ENCODE results near the gene TXNL4A.

TXNL4A gene

DNA sequence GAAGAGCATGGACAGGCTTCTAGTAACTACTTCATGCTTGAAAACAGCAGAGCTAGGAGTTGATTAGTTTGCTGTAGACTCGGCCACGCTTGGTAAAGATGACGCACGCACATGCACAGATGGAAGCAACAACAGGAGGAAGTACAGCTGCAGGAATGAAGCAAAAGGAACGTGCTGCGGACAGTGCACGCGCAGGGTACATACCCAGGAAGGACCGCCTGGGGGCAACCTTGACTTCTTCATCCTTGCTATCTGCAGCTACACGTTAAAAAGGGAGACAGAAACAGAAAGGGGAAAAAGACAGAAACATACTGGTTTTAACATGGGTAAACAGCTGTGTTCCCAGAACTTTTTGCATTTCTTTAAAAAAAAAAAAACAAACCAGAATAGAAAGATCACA, 54.6 kb downstream of the TXNL4A start:
- no peak for DNase-seq

DNA sequence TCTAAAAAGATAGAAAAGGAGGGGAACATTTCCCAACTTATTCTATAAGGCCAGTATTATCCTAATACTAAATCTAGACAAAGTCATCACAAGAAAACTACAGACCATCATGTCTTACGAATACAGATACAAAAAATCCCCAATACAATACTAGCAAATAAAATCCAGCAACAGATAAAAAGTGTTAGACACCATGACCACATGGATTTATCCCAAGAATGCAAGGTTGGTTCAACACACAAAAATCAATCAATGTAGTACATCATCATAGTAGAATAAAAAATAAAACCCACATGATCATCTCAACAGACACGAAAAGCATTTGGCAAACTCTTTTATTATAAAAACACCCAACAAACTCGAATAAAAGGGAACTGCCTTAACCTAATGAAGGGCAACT, 55.5 kb downstream of the TXNL4A start:
- no peak for DNase-seq

DNA sequence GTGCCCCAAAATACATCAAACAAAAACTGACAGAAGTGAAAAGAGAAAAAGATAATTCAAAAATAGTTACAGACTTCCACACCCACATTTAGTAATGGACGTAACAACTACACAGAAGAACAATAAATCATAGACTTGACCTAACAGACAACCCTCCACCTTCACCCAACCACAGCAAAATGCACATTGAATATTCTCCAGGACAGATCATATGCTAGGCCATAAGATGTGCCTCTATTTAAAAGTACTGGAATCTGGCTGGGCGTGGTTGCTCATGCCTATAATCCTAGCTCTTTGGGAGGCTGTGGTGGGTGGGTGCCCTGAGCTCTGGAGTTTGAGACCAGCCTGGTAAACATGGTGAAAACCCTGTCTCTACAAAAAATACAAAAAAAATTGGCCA, 56.9 kb downstream of the TXNL4A start:
- no peak for DNase-seq

DNA sequence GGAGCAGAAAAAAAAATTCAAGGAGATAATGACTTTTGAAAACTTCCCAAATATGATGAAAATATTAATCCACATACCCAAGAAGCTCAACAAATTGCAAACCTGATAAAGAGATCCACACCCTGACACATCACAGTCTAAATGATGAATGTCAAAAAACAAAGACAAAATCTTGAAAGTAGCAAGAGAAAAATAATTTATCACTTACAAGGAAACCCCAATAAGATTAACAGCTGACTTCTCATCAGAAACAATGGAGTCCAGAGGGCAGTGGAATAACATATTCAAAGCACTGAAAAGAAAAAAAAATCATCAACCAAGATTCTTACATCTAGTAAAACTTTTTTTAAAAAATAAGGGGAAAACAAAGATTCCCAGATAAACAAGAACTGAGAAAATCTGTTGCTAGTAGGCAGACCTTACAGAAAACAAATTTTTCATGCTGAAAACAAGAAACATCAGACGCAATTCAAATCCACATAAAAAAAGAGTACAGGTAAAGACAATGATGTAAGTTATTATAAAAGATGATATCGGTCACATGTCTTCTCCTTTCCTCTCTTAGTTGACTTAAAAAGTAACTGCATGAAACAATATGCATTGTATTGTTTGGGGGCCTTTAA, 58.2 kb downstream of the TXNL4A start:
- DNase-seq, result no peak

DNA sequence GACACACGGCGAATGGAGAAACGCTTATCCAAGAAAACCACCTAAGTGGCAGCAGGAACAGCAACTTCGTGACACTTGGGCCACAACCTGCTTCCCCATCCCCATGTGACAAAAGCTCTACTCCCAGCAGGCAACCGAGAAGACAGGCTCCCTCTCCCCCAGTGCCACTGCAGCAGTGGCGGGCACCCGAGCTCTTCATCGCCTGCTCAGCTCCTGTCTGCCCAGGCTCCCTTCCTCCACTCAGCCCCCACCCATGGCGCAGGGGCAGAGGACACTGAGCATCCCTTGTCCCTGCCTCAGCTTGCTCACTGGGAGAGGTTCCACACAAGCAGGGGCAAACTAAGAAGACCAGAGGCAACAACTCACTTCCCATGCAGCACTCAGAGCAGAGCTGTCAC, 59.8 kb downstream of the TXNL4A start:
- no peak for DNase-seq

DNA sequence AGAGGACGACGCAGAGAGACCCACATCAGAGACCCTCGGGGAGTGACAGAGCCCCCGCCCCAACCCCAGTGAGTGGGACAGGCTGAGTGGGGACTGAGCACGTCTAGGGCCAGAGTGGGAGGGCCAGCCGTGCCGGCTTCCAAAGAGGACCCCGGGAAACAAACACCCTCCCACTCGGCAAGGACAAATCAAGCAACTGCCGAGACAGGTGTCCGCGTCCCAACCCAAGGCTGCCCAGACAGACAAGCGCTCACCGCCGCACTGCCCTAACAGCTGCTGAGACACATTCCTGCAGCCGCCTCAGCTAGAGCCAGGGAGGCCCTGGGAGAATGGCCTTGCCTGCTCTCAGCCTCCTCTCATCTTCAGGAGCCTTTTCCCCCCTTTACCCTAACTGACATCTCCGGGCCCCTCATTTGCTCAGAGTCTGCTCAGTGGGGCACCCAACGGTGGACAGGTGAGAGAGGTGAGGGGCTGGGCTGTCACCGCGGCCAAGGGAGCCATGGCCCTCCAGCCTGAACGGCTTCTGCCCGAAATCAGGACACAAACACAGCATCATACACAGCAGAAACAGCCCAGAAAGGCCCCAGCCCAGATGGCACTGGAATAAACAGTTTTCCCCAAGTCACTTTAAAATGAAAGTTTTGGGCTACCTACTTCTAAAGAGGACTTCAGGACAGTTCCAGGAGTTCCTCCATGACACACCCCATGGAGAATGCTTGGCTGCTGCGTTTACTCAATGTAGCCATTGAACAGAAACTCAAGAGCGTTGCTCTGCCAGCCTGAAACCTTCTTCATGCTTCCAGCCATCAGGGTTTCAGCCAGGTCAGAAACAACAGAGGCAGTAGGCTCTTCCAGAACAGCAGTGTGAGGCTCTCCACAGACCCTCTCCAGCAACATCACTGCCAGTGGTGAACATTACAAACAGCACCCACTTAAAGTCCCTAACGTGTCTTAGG, 60.5 kb downstream of the TXNL4A start:
- DNase-seq, result no peak

DNA sequence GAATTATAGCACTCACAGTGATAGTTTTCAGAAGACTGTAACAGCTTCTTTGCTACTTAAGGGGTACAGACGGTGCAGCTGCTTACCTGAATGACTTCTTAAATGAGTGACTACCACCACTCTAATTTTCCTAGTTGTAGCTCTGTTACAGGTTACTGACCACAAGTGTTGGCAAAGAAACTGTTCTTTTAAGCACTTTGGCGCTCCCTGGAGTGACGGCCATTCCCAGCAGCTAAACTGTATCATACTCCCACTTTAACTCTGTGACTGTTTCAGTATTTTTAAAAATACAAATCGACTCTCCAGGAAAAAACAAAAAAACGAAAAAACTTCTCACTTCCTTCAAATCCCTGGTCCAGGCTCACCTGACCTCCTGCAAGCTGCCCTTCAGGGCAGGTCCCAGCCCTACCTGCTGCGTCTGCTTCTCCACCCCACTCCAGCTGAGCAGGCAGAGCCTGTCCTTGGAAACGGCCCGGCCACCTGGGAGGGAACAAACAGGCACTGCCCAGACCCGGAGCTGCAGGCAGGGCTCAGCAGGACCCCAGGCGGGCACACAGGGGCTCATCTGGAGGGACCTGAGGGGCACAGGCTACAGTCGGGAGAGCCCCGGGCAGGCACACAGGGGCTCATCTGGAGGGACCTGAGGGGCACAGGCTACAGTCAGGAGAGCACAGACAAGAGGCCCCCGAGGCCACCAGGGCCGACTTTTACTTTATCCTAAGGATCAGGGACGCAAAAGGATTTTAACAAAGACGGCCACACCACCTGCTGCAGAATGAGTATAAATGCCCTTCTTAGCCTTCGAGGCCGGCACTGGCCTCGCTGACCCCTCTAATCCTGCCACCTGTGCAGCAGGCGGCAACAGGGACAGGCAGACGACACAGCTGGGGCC, 61.4 kb downstream of the TXNL4A start:
- DNase-seq, result no peak

DNA sequence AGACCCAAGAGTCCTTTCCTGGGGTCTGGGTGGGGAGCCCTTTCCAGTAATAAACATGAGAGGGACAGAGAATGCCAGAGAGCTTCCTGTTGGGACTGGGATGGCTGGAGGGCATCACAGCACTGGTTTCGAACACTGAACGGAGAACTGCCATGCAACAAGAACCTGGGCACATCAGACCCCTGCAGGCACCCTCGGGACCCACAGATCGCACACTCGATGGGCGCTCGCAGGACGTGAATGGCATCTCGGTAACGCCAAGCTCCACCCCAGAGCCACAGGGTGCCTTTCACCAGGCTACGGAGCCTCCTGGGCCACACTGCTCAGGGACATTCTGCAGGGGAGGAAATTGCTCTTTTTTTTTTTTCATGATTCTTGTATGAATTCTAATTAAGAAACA, 62.1 kb downstream of the TXNL4A start:
- DNase-seq, result no peak

DNA sequence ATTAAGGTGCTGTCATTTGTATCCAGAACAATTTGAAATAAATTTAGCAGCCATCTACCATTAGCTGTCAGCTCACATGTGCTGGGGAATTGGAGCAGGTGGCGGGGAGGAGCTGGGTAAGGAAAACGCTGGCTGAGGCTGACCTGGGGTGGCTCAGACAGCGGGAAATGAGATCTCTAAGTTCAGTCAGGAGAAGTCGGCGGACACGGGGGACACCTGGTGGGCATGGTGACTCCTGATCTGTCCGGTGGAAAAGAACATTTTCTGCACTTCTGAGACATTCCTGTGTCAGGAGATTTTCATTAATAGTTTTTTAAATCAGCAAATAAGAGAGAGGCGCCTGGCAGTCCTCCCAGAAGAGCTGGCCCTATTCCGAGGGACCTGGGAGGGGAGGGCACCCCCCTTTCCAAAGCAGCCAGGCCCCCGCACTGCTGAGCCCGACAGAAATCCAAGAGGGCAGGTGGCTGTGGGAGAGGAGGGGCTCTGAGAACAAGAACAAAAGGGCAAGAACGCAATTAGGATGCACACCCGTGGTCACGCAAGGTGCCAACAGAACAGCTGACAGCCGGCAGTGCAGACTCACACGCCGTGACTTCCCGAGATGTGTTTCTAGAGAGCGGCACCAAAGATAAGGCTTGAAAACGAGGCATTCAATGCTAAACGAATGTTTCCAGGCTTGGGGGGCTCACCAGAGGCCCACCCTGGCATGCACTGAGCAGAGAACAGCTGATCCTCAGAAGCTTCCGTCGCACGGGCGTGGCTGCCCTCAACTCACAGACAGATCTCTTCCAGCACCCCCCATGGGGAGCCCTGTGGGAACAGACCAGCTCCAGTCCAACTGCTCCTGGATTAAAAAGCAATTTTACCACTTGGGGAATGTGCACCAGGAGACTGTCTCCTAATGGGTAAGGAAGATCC, 63.3 kb downstream of the TXNL4A start:
- no peak for DNase-seq

DNA sequence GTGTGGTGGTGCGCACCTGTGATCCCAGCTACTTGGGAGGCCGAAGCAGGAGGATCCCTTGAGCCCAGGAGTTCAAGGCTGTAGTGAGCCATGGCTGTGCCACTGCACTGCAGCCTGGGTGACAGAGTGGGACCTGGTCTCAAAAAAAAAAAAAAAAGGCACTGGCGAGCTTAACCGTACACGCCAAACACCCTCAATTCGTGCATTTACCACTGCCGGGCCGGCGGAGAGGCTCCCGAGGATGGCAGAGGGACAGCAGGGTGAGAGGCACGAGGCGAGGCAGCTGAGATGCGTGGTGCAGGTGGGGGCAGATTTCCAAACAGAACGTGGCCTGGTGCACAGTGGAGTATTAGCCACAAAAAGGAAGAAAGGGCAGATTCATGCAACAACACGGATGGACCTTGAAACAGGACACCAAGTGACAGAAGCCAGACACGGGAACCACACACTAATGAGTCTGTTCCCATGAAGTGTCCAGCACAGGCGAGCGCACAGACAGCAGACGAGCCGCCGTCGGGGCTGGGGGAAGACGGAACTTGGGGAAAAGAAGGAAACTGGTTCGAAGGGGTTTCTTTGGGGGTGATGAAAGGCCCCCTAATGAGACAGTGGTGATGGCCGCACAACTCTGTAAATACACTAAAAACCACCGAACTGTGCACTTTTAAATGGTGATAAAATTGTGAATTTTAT, 64.3 kb downstream of the TXNL4A start:
- no peak for DNase-seq

DNA sequence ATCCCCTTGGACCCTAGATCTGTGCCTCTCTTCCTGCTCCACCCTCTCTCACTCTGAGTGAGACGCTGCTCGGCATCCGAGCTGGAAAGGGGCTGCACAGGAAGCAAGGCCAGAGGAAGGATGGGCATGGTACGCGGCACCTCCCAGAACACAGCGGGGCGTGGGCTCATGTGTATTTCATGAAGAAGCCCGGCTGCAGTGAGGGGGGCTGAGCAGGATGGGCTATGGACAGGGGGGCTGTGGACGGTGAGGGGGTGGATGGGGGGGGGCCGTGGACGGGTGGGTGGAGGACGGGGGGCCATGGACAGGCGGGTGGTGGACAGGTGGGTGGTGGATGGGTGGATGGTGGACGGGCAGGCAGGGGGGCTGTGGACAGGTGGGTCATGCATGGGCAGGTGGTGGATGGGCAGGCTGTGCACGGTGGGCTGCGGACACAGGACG, 65.4 kb downstream of the TXNL4A start:
- DNase-seq, result no peak

DNA sequence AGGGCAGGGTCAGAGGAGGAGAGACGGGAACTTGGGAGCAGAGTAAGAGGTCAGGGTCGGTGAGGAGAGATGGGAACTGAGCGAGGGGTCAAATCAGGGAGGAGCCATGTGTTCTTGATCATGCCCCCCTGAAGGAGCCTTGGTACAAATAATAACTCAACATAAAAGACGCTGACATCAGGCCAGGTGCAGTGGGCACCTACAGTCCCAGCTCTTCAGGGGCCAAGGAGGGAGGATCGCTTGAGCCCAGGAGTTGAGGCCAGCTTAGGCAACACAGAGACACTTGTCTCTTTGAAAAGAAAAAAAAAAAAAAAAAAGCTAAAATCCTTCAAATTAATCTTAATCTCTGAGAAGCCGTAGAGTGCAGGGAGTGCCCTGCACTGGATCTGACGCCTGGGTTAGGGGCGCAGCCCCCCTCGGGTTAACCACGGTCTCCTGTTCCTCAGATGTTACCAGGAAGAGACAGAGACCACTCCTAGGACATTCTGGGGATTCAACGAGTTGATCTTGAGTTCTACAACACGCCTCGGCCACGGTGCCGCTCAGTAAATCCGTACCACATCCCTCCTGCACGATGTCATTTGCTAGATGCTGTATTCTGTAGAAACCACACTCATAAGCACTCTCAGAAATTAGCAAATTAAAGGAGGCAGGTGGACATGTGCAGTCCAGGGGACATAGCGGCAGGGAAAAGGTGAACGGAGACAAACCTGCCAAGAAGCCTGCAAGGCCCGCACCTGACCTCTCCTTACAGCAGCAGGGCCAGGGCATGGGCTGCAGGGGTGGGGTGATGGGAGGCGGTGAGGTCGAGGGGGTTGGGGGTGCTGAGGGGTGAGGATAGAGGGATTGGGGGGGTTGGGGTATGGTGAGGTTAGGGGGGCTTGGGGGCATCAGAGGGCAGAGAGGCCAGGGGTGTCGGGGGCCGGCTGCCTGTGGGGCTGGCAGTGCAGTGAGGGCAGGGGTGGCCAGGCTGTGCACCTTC, 66.1 kb downstream of the TXNL4A start:
- DNase-seq, result no peak
